ENCODE data around the gene ARHGAP24.

The ARHGAP24 gene

DNA sequence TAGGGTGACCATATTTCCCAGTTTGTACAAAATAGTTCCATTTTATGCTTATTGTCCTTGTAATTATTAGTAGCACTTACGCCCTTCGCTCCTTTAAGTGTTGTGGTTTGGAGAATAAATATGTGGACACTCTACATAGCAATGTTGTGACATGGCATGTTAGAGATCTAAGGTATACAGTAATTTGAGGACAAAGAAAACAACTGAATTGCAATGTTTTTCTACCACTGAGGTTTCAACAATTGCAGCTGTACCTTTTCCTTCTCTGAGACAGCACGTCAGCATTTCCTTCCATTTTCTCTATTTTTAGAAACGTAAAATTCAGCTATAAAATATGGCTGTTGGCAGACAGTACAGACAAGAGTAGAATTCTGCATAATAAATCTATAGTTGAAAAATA lies 561.8 kb downstream of the ARHGAP24 start:
- no peaks in the 10 kb centered on the region for H3K27me3 ChIP-seq
- no peaks in the 10 kb centered on the region for H3K36me3 ChIP-seq
- no peak overlapping the region for H3K4me3 ChIP-seq (ENCODE audit: low read depth in 1 of 2, low read length in 1 of 2)
- no peaks in the 10 kb centered on the region for H3K9me3 ChIP-seq
- H3K4me1 ChIP-seq (ENCODE audit: control insufficient read depth in 1 of 2, insufficient read depth in 1 of 2, low read depth in 1 of 2, low read length in 1 of 2): peaks cover 14 to 21% of the 10 kb centered on the region in 2 experiments
- TF ChIP-seq, protein P1, sequence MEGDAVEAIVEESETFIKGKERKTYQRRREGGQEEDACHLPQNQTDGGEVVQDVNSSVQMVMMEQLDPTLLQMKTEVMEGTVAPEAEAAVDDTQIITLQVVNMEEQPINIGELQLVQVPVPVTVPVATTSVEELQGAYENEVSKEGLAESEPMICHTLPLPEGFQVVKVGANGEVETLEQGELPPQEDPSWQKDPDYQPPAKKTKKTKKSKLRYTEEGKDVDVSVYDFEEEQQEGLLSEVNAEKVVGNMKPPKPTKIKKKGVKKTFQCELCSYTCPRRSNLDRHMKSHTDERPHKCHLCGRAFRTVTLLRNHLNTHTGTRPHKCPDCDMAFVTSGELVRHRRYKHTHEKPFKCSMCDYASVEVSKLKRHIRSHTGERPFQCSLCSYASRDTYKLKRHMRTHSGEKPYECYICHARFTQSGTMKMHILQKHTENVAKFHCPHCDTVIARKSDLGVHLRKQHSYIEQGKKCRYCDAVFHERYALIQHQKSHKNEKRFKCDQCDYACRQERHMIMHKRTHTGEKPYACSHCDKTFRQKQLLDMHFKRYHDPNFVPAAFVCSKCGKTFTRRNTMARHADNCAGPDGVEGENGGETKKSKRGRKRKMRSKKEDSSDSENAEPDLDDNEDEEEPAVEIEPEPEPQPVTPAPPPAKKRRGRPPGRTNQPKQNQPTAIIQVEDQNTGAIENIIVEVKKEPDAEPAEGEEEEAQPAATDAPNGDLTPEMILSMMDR (IDR thresholded peaks at IDR 0.05): no peak
- no peak overlapping the region for H3K27ac ChIP-seq

- H3K4me3 ChIP-seq (ENCODE audit: low read depth in 1 of 2, low read length in 1 of 2): no peak overlapping the region
- TF ChIP-seq, protein P1 (IDR thresholded peaks at IDR 0.05): no peak
- H3K27ac ChIP-seq: no peak overlapping the region
These were observed 563.1 kb downstream of the ARHGAP24 start for GRCh38 chr4:86038037-86038436.

GRCh38 chr4:86043755-86044592 lies 569.0 kb downstream of the ARHGAP24 start:
- Histone ChIP-seq H3K27ac (no peak overlapping the region), H3K4me1 (ENCODE audit: control insufficient read depth in 1 of 2, insufficient read depth in 1 of 2, low read depth in 1 of 2, low read length in 1 of 2) (no peaks in the 10 kb centered on the region), H3K4me3 (ENCODE audit: low read depth in 1 of 2, low read length in 1 of 2) (no peak overlapping the region), H3K36me3 (no peaks in the 10 kb centered on the region), H3K27me3 (no peaks in the 10 kb centered on the region), H3K9me3 (no peaks in the 10 kb centered on the region)
- TF ChIP-seq, protein P1 (IDR thresholded peaks at IDR 0.05): no peak

More at GRCh38 chr4:86038037-86038436, 563.1 kb downstream of the ARHGAP24 start:
- Histone ChIP-seq H3K36me3 (no peaks in the 10 kb centered on the region), H3K9me3 (no peaks in the 10 kb centered on the region), H3K27me3 (no peaks in the 10 kb centered on the region), H3K4me1 (ENCODE audit: control insufficient read depth in 1 of 2, insufficient read depth in 1 of 2, low read depth in 1 of 2, low read length in 1 of 2) (peaks cover 5 to 9% of the 10 kb centered on the region in 2 experiments)

GRCh38 chr4:86044593-86044985 lies 569.6 kb downstream of the ARHGAP24 start:
- H3K4me1 ChIP-seq (ENCODE audit: control insufficient read depth in 1 of 2, insufficient read depth in 1 of 2, low read depth in 1 of 2, low read length in 1 of 2): no peaks in the 10 kb centered on the region
- no peaks in the 10 kb centered on the region for H3K27me3 ChIP-seq
- TF ChIP-seq, protein P1 (IDR thresholded peaks at IDR 0.05): no peak

DNA sequence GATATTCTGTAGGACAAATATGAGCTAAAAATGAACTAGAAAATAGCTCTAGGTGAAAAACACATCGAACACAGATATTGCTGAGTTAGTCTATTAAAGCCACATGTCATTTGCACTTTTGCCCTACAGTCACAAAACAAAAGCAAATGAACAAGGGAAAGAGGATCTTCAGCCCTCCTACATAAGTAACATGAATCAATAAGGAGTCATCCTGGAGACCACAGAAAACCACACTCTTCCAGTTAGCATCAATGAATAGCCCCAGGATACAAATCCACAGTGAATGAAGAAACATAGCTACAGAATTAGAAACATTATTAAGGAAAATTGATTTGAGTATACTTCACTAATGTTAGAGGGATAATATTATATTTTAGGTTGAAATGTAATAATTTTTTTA lies 573.5 kb downstream of the ARHGAP24 start:
- Histone ChIP-seq H3K4me1 (ENCODE audit: control insufficient read depth in 1 of 2, insufficient read depth in 1 of 2, low read depth in 1 of 2, low read length in 1 of 2) (no peaks in the 10 kb centered on the region), H3K4me3 (ENCODE audit: low read depth in 1 of 2, low read length in 1 of 2) (no peak overlapping the region), H3K27me3 (no peaks in the 10 kb centered on the region), H3K9me3 (no peaks in the 10 kb centered on the region), H3K36me3 (no peaks in the 10 kb centered on the region), H3K27ac (no peak overlapping the region)
- TF ChIP-seq, protein P1 (IDR thresholded peaks at IDR 0.05): no peak

More at GRCh38 chr4:86044593-86044985, 569.6 kb downstream of the ARHGAP24 start:
- H3K27ac ChIP-seq: no peak overlapping the region
- no peak overlapping the region for H3K4me3 ChIP-seq (ENCODE audit: low read depth in 1 of 2, low read length in 1 of 2)
- no peaks in the 10 kb centered on the region for H3K9me3 ChIP-seq
- no peaks in the 10 kb centered on the region for H3K36me3 ChIP-seq

All from neutrophil (primary cell).